ENCODE data around the gene FIBIN.

Gene FIBIN

DNA sequence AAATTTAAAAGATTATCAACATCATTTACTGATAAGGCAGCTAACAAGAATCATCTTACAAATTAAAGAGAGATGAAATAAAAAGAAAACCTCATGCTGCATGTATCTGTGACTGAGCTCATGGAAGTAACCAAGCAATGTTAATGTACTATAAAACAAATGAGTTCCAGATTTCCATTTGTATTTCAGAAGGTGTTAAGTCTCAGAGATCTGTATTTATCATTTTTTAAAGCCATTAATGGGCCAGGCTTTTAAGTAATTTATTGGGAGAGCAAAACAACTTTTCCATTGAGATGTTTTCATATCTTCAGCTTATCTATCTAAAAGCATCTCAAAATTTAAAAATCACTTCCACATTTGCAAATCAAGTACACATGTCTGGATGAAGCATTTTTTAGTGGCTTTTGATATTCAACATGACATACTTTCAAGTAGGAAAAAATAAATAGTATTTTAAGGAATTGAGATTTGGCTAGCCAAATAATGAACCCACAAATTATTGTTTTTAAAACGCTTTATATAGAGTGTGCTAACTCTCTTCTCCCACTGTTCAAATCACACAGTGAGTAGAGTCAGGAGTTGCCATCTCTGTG, 28.8 kb downstream of the FIBIN start:
- Histone ChIP-seq H3K27me3 (ENCODE audit: insufficient read depth, low read length) (no peaks in the 10 kb centered on the region), H4K12ac (ENCODE audit: low read depth, low read length) (no peak overlapping the region), H3K4me1 (ENCODE audit: control insufficient read depth in 1 of 2, insufficient read depth in 2 of 2, low read length in 2 of 2) (no peaks in the 10 kb centered on the region), H2AK5ac (ENCODE audit: low read length) (no peak overlapping the region), H3K23ac (ENCODE audit: low read length) (no peak overlapping the region), H2BK5ac (ENCODE audit: low read depth, low read length, poor library complexity) (no peak overlapping the region), H3K4me3 (ENCODE audit: low read depth, low read length) (no peak overlapping the region), H3K18ac (ENCODE audit: low read length) (no peak overlapping the region), H3K79me1 (ENCODE audit: low read length) (no peaks in the 10 kb centered on the region), H3K36me3 (ENCODE audit: control insufficient read depth in 1 of 2, insufficient read depth in 2 of 2, low read length in 2 of 2) (no peaks in the 10 kb centered on the region), H4K91ac (ENCODE audit: low read depth, low read length) (no peak overlapping the region), H3K14ac (ENCODE audit: low read length) (no peak overlapping the region), H3K9me3 (ENCODE audit: insufficient read depth, low read depth, low read length) (no peaks in the 10 kb centered on the region), H4K8ac (ENCODE audit: low read depth, low read length) (no peak overlapping the region), H2AFZ (ENCODE audit: insufficient read depth, low read length, poor library complexity) (no peak overlapping the region), H3K79me2 (ENCODE audit: control insufficient read depth, insufficient read depth, low read length, poor library complexity) (no peaks in the 10 kb centered on the region), H3K27ac (ENCODE audit: low read depth, low read length) (no peak overlapping the region), H2BK120ac (ENCODE audit: insufficient read depth, low read length, poor library complexity) (no peak overlapping the region), H3K4ac (ENCODE audit: low read depth, low read length) (no peak overlapping the region), H3K9ac (ENCODE audit: low read length) (no peak overlapping the region), H2BK12ac (ENCODE audit: low read length) (no peak overlapping the region), H3K4me2 (ENCODE audit: low read length) (no peak overlapping the region)
- no peak for DNase-seq
- no CpG with 5 or more reads among the region's 1 CpG for WGBS (ENCODE audit: extremely low coverage, insufficient coverage, insufficient read length)

DNA sequence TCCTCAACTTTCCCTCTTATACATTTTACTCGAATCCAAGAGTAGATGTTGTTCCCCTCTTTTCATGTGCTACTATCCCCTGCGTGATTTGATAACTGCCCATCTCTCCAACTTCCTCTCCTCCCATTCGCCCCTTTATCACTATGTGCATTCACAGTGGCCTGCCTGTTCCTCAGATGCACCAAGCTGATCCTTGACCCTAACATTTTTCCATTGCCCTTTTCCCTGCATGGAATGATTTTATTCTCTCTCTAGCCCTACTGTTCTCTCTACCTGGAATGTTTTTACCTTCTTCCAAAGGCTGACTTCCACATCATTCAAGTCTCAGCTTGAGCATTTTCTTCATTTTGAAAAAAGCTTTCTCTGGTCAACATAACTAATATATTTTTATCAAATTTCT, 31.0 kb downstream of the FIBIN start:
- H2BK120ac ChIP-seq (ENCODE audit: insufficient read depth, low read length, poor library complexity), result no peak overlapping the region
- H2AFZ ChIP-seq (ENCODE audit: insufficient read depth, low read length, poor library complexity), result no peak overlapping the region
- H3K4me3 ChIP-seq (ENCODE audit: low read depth, low read length), result no peak overlapping the region
- no peak overlapping the region for H4K91ac ChIP-seq (ENCODE audit: low read depth, low read length)
- no peak overlapping the region for H3K23ac ChIP-seq (ENCODE audit: low read length)
- H3K18ac ChIP-seq (ENCODE audit: low read length), result no peak overlapping the region
- H3K36me3 ChIP-seq (ENCODE audit: control insufficient read depth in 1 of 2, insufficient read depth in 2 of 2, low read length in 2 of 2), result no peaks in the 10 kb centered on the region
- H4K8ac ChIP-seq (ENCODE audit: low read depth, low read length), result no peak overlapping the region
- no peak overlapping the region for H2BK5ac ChIP-seq (ENCODE audit: low read depth, low read length, poor library complexity)
- no peak overlapping the region for H3K4ac ChIP-seq (ENCODE audit: low read depth, low read length)
- no peak overlapping the region for H3K14ac ChIP-seq (ENCODE audit: low read length)
- no peaks in the 10 kb centered on the region for H3K9me3 ChIP-seq (ENCODE audit: insufficient read depth, low read depth, low read length)
- no peaks in the 10 kb centered on the region for H3K27me3 ChIP-seq (ENCODE audit: insufficient read depth, low read length)
- H3K9ac ChIP-seq (ENCODE audit: low read length), result no peak overlapping the region
- no peak overlapping the region for H3K4me2 ChIP-seq (ENCODE audit: low read length)
- H3K27ac ChIP-seq (ENCODE audit: low read depth, low read length), result no peak overlapping the region
- no peaks in the 10 kb centered on the region for H3K79me2 ChIP-seq (ENCODE audit: control insufficient read depth, insufficient read depth, low read length, poor library complexity)
- H3K79me1 ChIP-seq (ENCODE audit: low read length), result no peaks in the 10 kb centered on the region
- no peak overlapping the region for H2BK12ac ChIP-seq (ENCODE audit: low read length)
- H4K12ac ChIP-seq (ENCODE audit: low read depth, low read length), result no peak overlapping the region
- no CpG with 5 or more reads among the region's 3 CpGs for WGBS (ENCODE audit: extremely low coverage, insufficient coverage, insufficient read length)
- no peak overlapping the region for H2AK5ac ChIP-seq (ENCODE audit: low read length)
- no peak for DNase-seq
- H3K4me1 ChIP-seq (ENCODE audit: control insufficient read depth in 1 of 2, insufficient read depth in 2 of 2, low read length in 2 of 2), result no peaks in the 10 kb centered on the region

DNA sequence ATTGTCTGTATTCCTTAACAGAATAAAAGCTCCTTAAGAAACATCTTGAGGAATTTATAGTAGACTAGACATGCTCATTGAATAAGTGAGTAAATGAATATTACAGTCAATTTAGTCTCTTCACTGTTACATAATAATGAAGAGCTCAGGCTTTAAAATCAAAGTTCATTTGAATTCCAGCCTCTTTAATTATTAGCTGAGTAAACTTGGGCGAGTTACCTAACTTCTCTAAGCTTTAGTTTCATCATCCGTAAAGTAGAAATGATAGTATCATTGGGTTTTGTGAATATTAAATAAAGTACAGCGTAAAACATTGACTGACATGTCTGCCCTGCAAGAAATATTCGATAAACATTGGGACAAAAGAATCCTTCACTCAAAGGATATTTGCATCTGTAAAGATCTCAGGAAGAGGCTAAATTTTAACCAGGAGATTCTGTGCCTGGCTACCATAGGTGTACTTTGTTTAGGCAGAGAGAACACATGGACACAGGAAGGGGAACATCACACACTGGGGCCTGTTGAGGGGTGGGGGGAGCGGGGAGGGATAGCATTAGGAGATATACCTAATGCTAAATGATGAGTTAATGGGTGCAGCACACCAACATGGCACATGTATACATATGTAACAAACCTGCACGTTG, 31.5 kb downstream of the FIBIN start:
- Histone ChIP-seq H2BK120ac (ENCODE audit: insufficient read depth, low read length, poor library complexity) (no peak overlapping the region), H3K27ac (ENCODE audit: low read depth, low read length) (no peak overlapping the region), H2BK5ac (ENCODE audit: low read depth, low read length, poor library complexity) (no peak overlapping the region), H3K14ac (ENCODE audit: low read length) (no peak overlapping the region), H3K4ac (ENCODE audit: low read depth, low read length) (no peak overlapping the region), H2BK12ac (ENCODE audit: low read length) (no peak overlapping the region), H3K36me3 (ENCODE audit: control insufficient read depth in 1 of 2, insufficient read depth in 2 of 2, low read length in 2 of 2) (no peaks in the 10 kb centered on the region), H4K91ac (ENCODE audit: low read depth, low read length) (no peak overlapping the region), H3K9ac (ENCODE audit: low read length) (no peak overlapping the region), H3K27me3 (ENCODE audit: insufficient read depth, low read length) (no peaks in the 10 kb centered on the region), H3K9me3 (ENCODE audit: insufficient read depth, low read depth, low read length) (no peaks in the 10 kb centered on the region), H3K79me2 (ENCODE audit: control insufficient read depth, insufficient read depth, low read length, poor library complexity) (no peaks in the 10 kb centered on the region), H2AK5ac (ENCODE audit: low read length) (no peak overlapping the region), H4K12ac (ENCODE audit: low read depth, low read length) (no peak overlapping the region), H3K18ac (ENCODE audit: low read length) (no peak overlapping the region), H3K4me2 (ENCODE audit: low read length) (no peak overlapping the region), H3K4me3 (ENCODE audit: low read depth, low read length) (no peak overlapping the region), H3K4me1 (ENCODE audit: control insufficient read depth in 1 of 2, insufficient read depth in 2 of 2, low read length in 2 of 2) (no peaks in the 10 kb centered on the region), H2AFZ (ENCODE audit: insufficient read depth, low read length, poor library complexity) (no peak overlapping the region), H3K23ac (ENCODE audit: low read length) (no peak overlapping the region), H3K79me1 (ENCODE audit: low read length) (no peaks in the 10 kb centered on the region), H4K8ac (ENCODE audit: low read depth, low read length) (no peak overlapping the region)
- no CpG with 5 or more reads among the region's 6 CpGs for WGBS (ENCODE audit: extremely low coverage, insufficient coverage, insufficient read length)
- DNase-seq, result no peak

DNA sequence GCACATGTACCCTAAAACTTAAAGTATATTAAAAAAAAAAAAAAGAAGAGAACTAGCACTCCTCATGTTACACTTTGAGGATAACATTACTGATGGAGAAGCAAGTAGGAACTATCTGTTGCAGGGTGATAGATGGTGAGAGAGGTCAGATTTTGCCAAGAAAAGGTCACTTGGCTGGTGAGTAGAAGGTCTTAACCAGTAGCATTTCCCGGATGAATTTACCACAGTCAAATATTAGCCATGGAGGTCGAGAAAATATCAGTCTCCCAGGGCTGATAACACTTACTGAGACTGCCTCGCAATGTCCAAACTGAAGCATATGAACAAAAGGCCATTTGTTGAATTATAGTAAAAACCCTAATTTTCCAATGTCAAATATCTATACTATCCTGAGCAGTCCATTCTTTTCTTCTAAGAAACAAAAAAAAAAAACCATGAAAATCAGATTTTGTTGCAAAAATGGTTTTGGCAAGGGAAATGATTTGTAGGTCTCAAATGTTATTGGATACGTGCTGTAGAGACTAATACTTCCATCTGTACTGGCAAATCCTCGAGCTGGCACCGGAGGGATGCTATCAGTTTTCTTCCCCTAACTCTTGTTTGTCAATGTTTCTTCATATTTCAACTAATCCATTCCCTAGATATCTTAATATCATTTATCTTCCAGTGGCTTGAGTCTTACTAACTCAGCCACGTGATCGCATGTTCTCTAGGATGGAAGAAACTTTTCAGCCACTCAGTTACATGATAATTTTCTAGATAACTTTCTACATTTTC, 32.2 kb downstream of the FIBIN start:
- Histone ChIP-seq H3K36me3 (ENCODE audit: control insufficient read depth in 1 of 2, insufficient read depth in 2 of 2, low read length in 2 of 2) (no peaks in the 10 kb centered on the region), H3K9me3 (ENCODE audit: insufficient read depth, low read depth, low read length) (no peaks in the 10 kb centered on the region), H3K4me1 (ENCODE audit: control insufficient read depth in 1 of 2, insufficient read depth in 2 of 2, low read length in 2 of 2) (no peaks in the 10 kb centered on the region), H3K79me1 (ENCODE audit: low read length) (no peaks in the 10 kb centered on the region), H3K4ac (ENCODE audit: low read depth, low read length) (no peak overlapping the region), H4K8ac (ENCODE audit: low read depth, low read length) (no peak overlapping the region), H3K4me2 (ENCODE audit: low read length) (no peak overlapping the region), H3K79me2 (ENCODE audit: control insufficient read depth, insufficient read depth, low read length, poor library complexity) (no peaks in the 10 kb centered on the region), H3K23ac (ENCODE audit: low read length) (no peak overlapping the region), H3K14ac (ENCODE audit: low read length) (no peak overlapping the region), H2AFZ (ENCODE audit: insufficient read depth, low read length, poor library complexity) (no peak overlapping the region), H2BK120ac (ENCODE audit: insufficient read depth, low read length, poor library complexity) (no peak overlapping the region), H3K4me3 (ENCODE audit: low read depth, low read length) (no peak overlapping the region), H2BK5ac (ENCODE audit: low read depth, low read length, poor library complexity) (no peak overlapping the region), H3K27me3 (ENCODE audit: insufficient read depth, low read length) (no peaks in the 10 kb centered on the region), H2AK5ac (ENCODE audit: low read length) (no peak overlapping the region), H2BK12ac (ENCODE audit: low read length) (no peak overlapping the region), H3K9ac (ENCODE audit: low read length) (no peak overlapping the region), H3K27ac (ENCODE audit: low read depth, low read length) (no peak overlapping the region), H3K18ac (ENCODE audit: low read length) (no peak overlapping the region), H4K91ac (ENCODE audit: low read depth, low read length) (no peak overlapping the region), H4K12ac (ENCODE audit: low read depth, low read length) (no peak overlapping the region)
- no CpG with 5 or more reads among the region's 8 CpGs for WGBS (ENCODE audit: extremely low coverage, insufficient coverage, insufficient read length)
- no peak for DNase-seq
